IMR-90 (cell line): ENCODE data around the gene AKR7A2. TPM values are rescaled to one million over a fixed set of nuclear protein-coding genes. Genes with fewer than 3 reads are reported as not detected.

Experiments
- ATAC-seq: fragments of 200-7000 bp; cut with Tn5 transposase; 2 replicates; pipeline ENCODE4 v1.9.1; 2020; ENCODE audit warnings: low read depth, mild to moderate bottlenecking, moderate library complexity
- BruUV-seq: library from RNA; stranded (reverse); fragments of 400-500 nt; replicated peaks from 2 replicates; lab custom pipeline; 2021; lab: Mats Ljungman, UMichigan
- CTCF ChIA-PET: fragments of 300-600 bp; formaldehyde crosslinking; extraction: SDS; loops from one replicate; lab custom pipeline; 2021; ENCODE audit warnings: antibody characterized with exemption; lab: Yijun Ruan, JAX
- POLR2A ChIA-PET: fragments of 300-600 bp; sonication (Branson Sonifier 250); formaldehyde crosslinking; loops from one replicate; lab custom pipeline; 2022; ENCODE audit warnings: antibody characterized with exemption; ENCODE audit not compliant: unreplicated experiment; lab: Charles Lee
- DNase-seq: peaks from one replicate; pipeline ENCODE4 v3.0.0; 2013
- H2AFZ ChIP-seq: replicated peaks from 2 replicates; pipeline ENCODE3; 2013; ENCODE audit warnings: low read length, mild to moderate bottlenecking; ENCODE audit not compliant: poor library complexity
- H2AK5ac ChIP-seq: 2 replicates; pipeline ENCODE4 v1.6.1; 2013; ENCODE audit warnings: low read depth, low read length, inconsistent platforms
- H2AK9ac ChIP-seq: replicated peaks from 2 replicates; pipeline ENCODE3; 2013; ENCODE audit warnings: mild to moderate bottlenecking, low read depth, low read length, moderate library complexity; ENCODE audit not compliant: poor library complexity
- H2BK120ac ChIP-seq: 2 replicates; pipeline ENCODE4 v1.6.1; 2013; ENCODE audit warnings: low read depth, low read length, inconsistent platforms
- H2BK15ac ChIP-seq: 3 replicates; pipeline ENCODE4 v1.6.1; 2013; ENCODE audit warnings: low read depth, low read length, inconsistent platforms
- H2BK20ac ChIP-seq: 2 replicates; pipeline ENCODE4 v1.6.1; 2013; ENCODE audit warnings: low read depth, mild to moderate bottlenecking, inconsistent platforms, low read length, moderate library complexity
- H2BK5ac ChIP-seq: 2 replicates; pipeline ENCODE4 v1.6.1; 2013; ENCODE audit warnings: mild to moderate bottlenecking, low read depth, low read length, inconsistent platforms; ENCODE audit not compliant: poor library complexity, severe bottlenecking
- H3K14ac ChIP-seq: replicated peaks from 2 replicates; pipeline ENCODE4 v1.6.1; 2013; ENCODE audit warnings: low read depth, low read length, inconsistent platforms
- H3K18ac ChIP-seq: 2 replicates; pipeline ENCODE4 v1.6.1; 2013; ENCODE audit warnings: low read depth, low read length, control low read depth
- H3K23ac ChIP-seq: 2 replicates; pipeline ENCODE4 v1.6.1; 2013; ENCODE audit warnings: low read depth, low read length, inconsistent platforms
- H3K27ac ChIP-seq: 2 replicates; pipeline ENCODE4 v1.5.1; 2013; ENCODE audit warnings: mild to moderate bottlenecking, control low read depth, low read length; ENCODE audit not compliant: insufficient read depth
- H3K27me3 ChIP-seq: 2 replicates; pipeline ENCODE4 v1.6.1; 2013; ENCODE audit warnings: low read length; ENCODE audit not compliant: control insufficient read depth, insufficient read depth
- H3K36me3 ChIP-seq: 2 replicates; pipeline ENCODE4 v1.6.1; 2013; ENCODE audit warnings: low read length, mixed read lengths; ENCODE audit not compliant: control insufficient read depth, insufficient read depth
- H3K4ac ChIP-seq: 2 replicates; pipeline ENCODE4 v1.6.1; 2013; ENCODE audit warnings: low read depth, low read length, inconsistent platforms
- H3K4me1 ChIP-seq: 2 replicates; pipeline ENCODE4 v1.6.1; 2013; ENCODE audit warnings: low read length, mixed read lengths; ENCODE audit not compliant: control insufficient read depth, insufficient read depth
- H3K4me2 ChIP-seq: 2 replicates; pipeline ENCODE4 v1.6.1; 2013; ENCODE audit warnings: low read depth, mild to moderate bottlenecking, control low read depth, low read length, moderate library complexity
- H3K4me3 ChIP-seq: 2 replicates; pipeline ENCODE4 v1.5.1; 2013; ENCODE audit warnings: low read depth, mild to moderate bottlenecking, control low read depth, low read length, moderate library complexity; ENCODE audit not compliant: insufficient read depth
- H3K56ac ChIP-seq: 2 replicates; pipeline ENCODE4 v1.6.1; 2013; ENCODE audit warnings: low read length, inconsistent platforms; ENCODE audit not compliant: insufficient read depth; ENCODE audit errors: extremely low read depth
- H3K79me1 ChIP-seq, 2 experiments: 2 replicates each; pipeline ENCODE4 v1.6.1; 2013; ENCODE audit warnings: low read length in 2 of 2, inconsistent platforms in 1 of 2, low read depth in 1 of 2
- H3K9ac ChIP-seq: 2 replicates; pipeline ENCODE4 v1.6.1; 2013; ENCODE audit warnings: low read depth, low read length, control low read depth
- H3K9me1 ChIP-seq: 2 replicates; pipeline ENCODE4 v1.6.1; 2013; ENCODE audit warnings: low read length, inconsistent platforms; ENCODE audit not compliant: insufficient read depth
- H3K9me3 ChIP-seq: 2 replicates; pipeline ENCODE4 v1.6.1; 2013; ENCODE audit warnings: low read length; ENCODE audit not compliant: control insufficient read depth, insufficient read depth
- H4K20me1 ChIP-seq: 2 replicates; pipeline ENCODE4 v1.6.1; 2013; ENCODE audit warnings: low read length, inconsistent platforms; ENCODE audit not compliant: insufficient read depth
- H4K5ac ChIP-seq: 2 replicates; pipeline ENCODE4 v1.6.1; 2013; ENCODE audit warnings: mild to moderate bottlenecking, low read depth, low read length, control low read depth
- H4K8ac ChIP-seq, 2 experiments: 2 replicates each; pipeline ENCODE4 v1.6.1; 2013; ENCODE audit warnings: low read depth in 2 of 2, low read length in 2 of 2, control low read depth in 1 of 2, inconsistent platforms in 1 of 2
- H4K91ac ChIP-seq: 2 replicates; pipeline ENCODE4 v1.6.1; 2013; ENCODE audit warnings: low read depth, low read length, inconsistent platforms; ENCODE audit not compliant: insufficient read depth
- CHD1 ChIP-seq: IDR thresholded peaks from 2 replicates; pipeline ENCODE4 v1.6.1; 2012; ENCODE audit warnings: low read depth, low read length, improper control_type of control experiment
- FOS ChIP-seq: fragments of 150-350 bp; IDR thresholded peaks from 2 replicates; pipeline ENCODE4 v1.6.1; 2016; ENCODE audit warnings: low read depth, low read length
- MAFK ChIP-seq: IDR thresholded peaks from 2 replicates; pipeline ENCODE4 v1.6.1; 2012; ENCODE audit warnings: low read depth, low read length, improper control_type of control experiment
- MXI1 ChIP-seq: IDR thresholded peaks from 2 replicates; pipeline ENCODE4 v1.6.1; 2012; ENCODE audit warnings: low read depth, mild to moderate bottlenecking, low read length, moderate library complexity, borderline replicate concordance
- NFE2L2 ChIP-seq: fragments of 150-350 bp; IDR thresholded peaks from 2 replicates; pipeline ENCODE4 v1.6.1; 2016; ENCODE audit warnings: low read depth, mild to moderate bottlenecking, low read length
- RAD21 ChIP-seq: IDR thresholded peaks from 2 replicates; pipeline ENCODE4 v1.6.1; 2012; ENCODE audit warnings: low read length, improper control_type of control experiment
- USF2 ChIP-seq: fragments of 150-350 bp; IDR thresholded peaks from 2 replicates; pipeline ENCODE4 v1.6.1; 2017; ENCODE audit warnings: mild to moderate bottlenecking, antibody characterized with exemption, low read length, low read depth
- WGBS, 2 experiments: methylation state at CpG; one replicate each; pipeline versions ENCODE4 v1.1.5 to v1.1.7; 2013; ENCODE audit warnings: missing lambda C conversion rate in 2 of 2; ENCODE audit not compliant: insufficient read length in 1 of 2; ENCODE audit errors: extremely low coverage in 2 of 2; 5-methylcytosine and 5-hydroxymethylcytosine counted together
- dilution Hi-C: fragments of 300-500 bp; cut with HindIII; formaldehyde crosslinking; loops from one replicate; pipeline ENCODE4 v1.14.3; 2018; ENCODE audit warnings: low sequenced_read_pairs; ENCODE audit not compliant: unreplicated experiment
- in situ Hi-C: fragments of 300-500 bp; cut with MboI; formaldehyde crosslinking; loops from 3 replicates; pipeline ENCODE4 v1.14.3; 2019; ENCODE audit warnings: low sequenced_read_pairs, inconsistent platforms, mixed read lengths
- intact Hi-C: fragments of 100-400 bp; cut with micrococcal nuclease; formaldehyde crosslinking; loops from 2 replicates; pipeline ENCODE4 v1.10.0; 2022
- polyA plus RNA-seq, 3 experiments: library from polyadenylated mRNA; depleted of rRNA; stranded (reverse); fragments of >200 nt; gene quantifications; 2 replicates each; pipeline ENCODE4 v1.2.3, GENCODE V29; 2012; ENCODE audit warnings: low replicate concordance in 1 of 3
- total RNA-seq: library from RNA; depleted of rRNA; stranded (reverse); fragments of >200 nt; gene quantifications from 2 replicates; pipeline ENCODE4 v1.2.3, GENCODE V29; 2012

The AKR7A2 gene
- total and polyA plus RNA-seq, 2 of the 4 experiments (the other 2 are of a cell fraction): 55.8 to 60.2 TPM

GRCh38 chr1:19319196-19319595, 7.3 kb upstream of the AKR7A2 start:
- no peak overlapping the region for H3K18ac ChIP-seq
- H3K14ac ChIP-seq: no peak overlapping the region
- peaks cover 30% of the 10 kb centered on the region for H3K36me3 ChIP-seq
- no peak overlapping the region for H3K4ac ChIP-seq
- no peak overlapping the region for H2AK5ac ChIP-seq
- H2BK15ac ChIP-seq: no peak overlapping the region
- no peak overlapping the region for H4K8ac ChIP-seq
- H3K4me3 ChIP-seq: no peak overlapping the region
- no peak overlapping the region for H2BK120ac ChIP-seq
- no peak overlapping the region for H3K9ac ChIP-seq
- H3K9me3 ChIP-seq: no peaks in the 10 kb centered on the region
- WGBS, 2 experiments: 100% methylated on average over 1 of the region's 3 CpGs; no CpG with 5 or more reads in 1 of the 2 experiments
- BruUV-seq: no TSS peak
- dilution Hi-C loops: no loop called here
- no peak overlapping the region for H2AFZ ChIP-seq
- H4K20me1 ChIP-seq: peaks cover 8% of the 10 kb centered on the region
- H3K79me1 ChIP-seq: peaks cover 29 to 65% of the 10 kb centered on the region in 2 experiments
- H3K27me3 ChIP-seq: no peaks in the 10 kb centered on the region
- H3K4me1 ChIP-seq: peaks cover 10% of the 10 kb centered on the region
- no peak overlapping the region for H2BK20ac ChIP-seq
- intact Hi-C loops: no loop called here
- peaks cover 30% of the 10 kb centered on the region for H3K9me1 ChIP-seq
- no peak overlapping the region for H2BK5ac ChIP-seq
- H2AK9ac ChIP-seq: no peak overlapping the region
- ChIA-PET CTCF (no interaction called here), POLR2A (no interaction called here)
- H4K5ac ChIP-seq: no peak overlapping the region
- DNase-seq (peak; percentile 22), ATAC-seq (no peak)
- no peak overlapping the region for H3K23ac ChIP-seq
- no peak overlapping the region for H3K27ac ChIP-seq
- no peak overlapping the region for H4K91ac ChIP-seq
- in situ Hi-C loops: no loop called here
- H3K56ac ChIP-seq: no peak overlapping the region
- TF ChIP-seq NFE2L2 (no peak), USF2 (no peak), CHD1 (no peak), MAFK (no peak), FOS (no peak), MXI1 (no peak), RAD21 (no peak)
- no peak overlapping the region for H3K4me2 ChIP-seq
